HepG2 (cell line): ENCODE results near the gene GGACT. TPM values are rescaled to one million over a fixed set of nuclear protein-coding genes. Genes with fewer than 3 reads are reported as not detected.

Experiments used
- ATAC-seq: fragments of 200-7000 bp; cut with Tn5 transposase; 3 replicates; pipeline ENCODE4 v1.9.1; 2020; ENCODE audit warnings: mild to moderate bottlenecking, moderate library complexity
- BruUV-seq: library from RNA; stranded (reverse); fragments of 400-500 nt; replicated peaks from 2 replicates; lab custom pipeline; 2021; lab: Mats Ljungman, UMichigan
- CTCF ChIA-PET: fragments of 300-600 bp; formaldehyde crosslinking; extraction: SDS; loops from one replicate; lab custom pipeline; 2021; ENCODE audit warnings: low total read pairs, inconsistent platforms, low intra/inter-chr PET ratio; lab: Yijun Ruan, JAX
- POLR2A ChIA-PET: fragments of 350-600 bp; sonication (Branson Sonifier 250); formaldehyde crosslinking; loops from one replicate; lab custom pipeline; 2020; ENCODE audit warnings: antibody characterized with exemption, inconsistent platforms; lab: Yijun Ruan, JAX
- DNase-seq: peaks from one replicate; pipeline ENCODE4 v3.0.0-alpha.2; 2015; ENCODE audit warnings: low spot score
- FAIRE-seq: peaks from 3 replicates; lab custom pipeline; 2011; peaks lifted over from hg19 to GRCh38; lab: Jason Lieb, UNC
- H2AFZ ChIP-seq: one replicate; pipeline ENCODE4 v1.6.1; 2011; ENCODE audit warnings: low read length, inconsistent platforms
- H3K27ac ChIP-seq: fragments of 300-600 bp; 3 replicates; pipeline ENCODE4 v1.8.0; 2011; ENCODE audit warnings: mixed run types, mild to moderate bottlenecking, mixed read lengths, low read length, inconsistent platforms; ENCODE audit not compliant: insufficient read depth; ENCODE audit errors: extremely low read length
- H3K27me3 ChIP-seq, 2 experiments: fragments of 200-600 bp in 1 of 2; 2 replicates in 1 of 2; 3 replicates in 1 of 2; pipeline versions ENCODE4 v1.6.0 to v1.8.0; 2011; ENCODE audit warnings: low read length in 2 of 2, mild to moderate bottlenecking in 2 of 2, moderate library complexity in 2 of 2, inconsistent platforms in 1 of 2; ENCODE audit not compliant: insufficient read depth in 2 of 2, control insufficient read depth in 1 of 2
- H3K36me3 ChIP-seq, 2 experiments: fragments of 200-600 bp in 1 of 2; replicated peaks in 1 of 2; 2 replicates in 1 of 2; 3 replicates in 1 of 2; pipeline versions ENCODE4 v1.5.1 to v1.8.0; 2011; ENCODE audit warnings: low read length in 2 of 2, inconsistent platforms in 1 of 2; ENCODE audit not compliant: insufficient read depth in 2 of 2, control insufficient read depth in 1 of 2
- H3K4me1 ChIP-seq: 2 replicates; pipeline ENCODE4 v1.5.1; 2012; ENCODE audit warnings: low read length, inconsistent platforms; ENCODE audit not compliant: insufficient read depth
- H3K4me2 ChIP-seq: 2 replicates; pipeline ENCODE4 v1.6.0; 2011; ENCODE audit warnings: low read depth, low read length, inconsistent platforms
- H3K4me3 ChIP-seq, 3 experiments: fragments of 200-600 bp in 1 of 3; sonication (generic), shearing (Covaris generic) in 1 of 3; replicated peaks in 1 of 3; 2 replicates each; pipeline ENCODE4 v1.5.1; 2011 to 2016; ENCODE audit warnings: low read length in 3 of 3, inconsistent platforms in 2 of 3, low read depth in 2 of 3, mild to moderate bottlenecking in 2 of 3, control low read depth in 1 of 3, mixed read lengths in 1 of 3; ENCODE audit not compliant: insufficient read depth in 1 of 3
- H3K79me2 ChIP-seq: one replicate; pipeline ENCODE4 v1.6.1; 2011; ENCODE audit warnings: low read length, inconsistent platforms; ENCODE audit not compliant: insufficient read depth
- H3K9ac ChIP-seq: 2 replicates; pipeline ENCODE4 v1.6.0; 2011; ENCODE audit warnings: mild to moderate bottlenecking, low read depth, low read length, inconsistent platforms; ENCODE audit not compliant: insufficient read depth
- H3K9me3 ChIP-seq: 2 replicates; pipeline ENCODE4 v1.5.1; 2012; ENCODE audit warnings: mild to moderate bottlenecking, low read length
- H4K20me1 ChIP-seq: 2 replicates; pipeline ENCODE4 v1.6.0; 2011; ENCODE audit warnings: inconsistent platforms, mild to moderate bottlenecking, low read length, moderate library complexity; ENCODE audit not compliant: insufficient read depth
- CERS6 ChIP-seq: sonication (generic); formaldehyde crosslinking; IDR thresholded peaks from 2 replicates; pipeline ENCODE4 v1.5.0; 2020; ENCODE audit warnings: missing genetic modification reagents
- HOXA9 ChIP-seq: sonication (generic); formaldehyde crosslinking; IDR thresholded peaks from 2 replicates; pipeline ENCODE4 v1.8.1; 2022; ENCODE audit warnings: missing genetic modification reagents, mild to moderate bottlenecking, moderate library complexity, borderline replicate concordance
- NONO ChIP-seq, 2 experiments: fragments of 450-650 bp in 1 of 2; sonication (generic) in 1 of 2; formaldehyde crosslinking in 1 of 2; IDR thresholded peaks in 1 of 2; conservative IDR thresholded peaks in 1 of 2; 2 replicates each; pipeline versions ENCODE4 v1.6.1 to v1.8.0; 2017 to 2022; ENCODE audit warnings: mild to moderate bottlenecking in 1 of 2, missing genetic modification reagents in 1 of 2, moderate library complexity in 1 of 2
- POLR2A ChIP-seq, 2 experiments: IDR thresholded peaks; 2 replicates each; pipeline ENCODE4 v1.6.1; 2011; ENCODE audit warnings: low read depth in 2 of 2, low read length in 2 of 2, mild to moderate bottlenecking in 1 of 2, moderate library complexity in 1 of 2; ENCODE audit not compliant: insufficient read depth in 1 of 2
- RCOR2 ChIP-seq: IDR thresholded peaks from 2 replicates; pipeline ENCODE4 v1.6.1; 2016; ENCODE audit warnings: missing biosample characterization, missing genetic modification reagents
- SSRP1 ChIP-seq: IDR thresholded peaks from 2 replicates; pipeline ENCODE4 v1.6.1; 2016; ENCODE audit warnings: control low read depth
- TP53 ChIP-seq: sonication (generic); formaldehyde crosslinking; conservative IDR thresholded peaks from 2 replicates; pipeline ENCODE4 v1.4.0; 2020; ENCODE audit warnings: missing genetic modification reagents
- ZNF124 ChIP-seq: sonication (generic); formaldehyde crosslinking; IDR thresholded peaks from 2 replicates; pipeline ENCODE4 v1.4.0; 2020; ENCODE audit warnings: missing genetic modification reagents
- ZNF281 ChIP-seq: sonication (generic); formaldehyde crosslinking; IDR thresholded peaks from 2 replicates; pipeline ENCODE4 v1.4.0; 2020; ENCODE audit warnings: missing genetic modification reagents, borderline replicate concordance
- ZNF484 ChIP-seq: sonication (generic); formaldehyde crosslinking; IDR thresholded peaks from 2 replicates; pipeline ENCODE4 v1.5.1; 2020; ENCODE audit warnings: mild to moderate bottlenecking, low read depth, missing genetic modification reagents, borderline replicate concordance
- ZNF562 ChIP-seq: sonication (generic); formaldehyde crosslinking; IDR thresholded peaks from 2 replicates; pipeline ENCODE4 v1.8.0; 2022; ENCODE audit warnings: missing genetic modification reagents, borderline replicate concordance
- WGBS: methylation state at CpG from one replicate; pipeline ENCODE4 v1.1.6; 2017; ENCODE audit warnings: low lambda C conversion rate; 5-methylcytosine and 5-hydroxymethylcytosine counted together
- in situ Hi-C: cut with HindIII; loops from 2 replicates; pipeline ENCODE4 v1.10.0; 2017; ENCODE audit warnings: low pct_unique_long_range_greater_than_20kb; ENCODE audit not compliant: extremely low pct_ligation_motif_present
- intact Hi-C: fragments of 100-400 bp; cut with micrococcal nuclease; formaldehyde crosslinking; loops from one replicate; pipeline ENCODE4 v1.10.0; 2022; ENCODE audit not compliant: unreplicated experiment
- polyA plus RNA-seq, 8 experiments: library from polyadenylated mRNA; depleted of rRNA in 3 of 8; stranded (reverse) in 7 of 8; unstranded in 1 of 8; fragments of >200 nt; fragmentation: Illumina TruSeq in 4 of 8; extraction: Trizol in 4 of 8; gene quantifications; 2 replicates each; pipeline versions ENCODE4 v1.2.1 to v1.2.3, GENCODE V29; 2011 to 2016; ENCODE audit warnings: low read depth in 4 of 8, missing spikeins in 1 of 8, mixed read lengths in 1 of 8; ENCODE audit not compliant: insufficient read depth in 1 of 8
- total RNA-seq, 5 experiments: library from RNA; depleted of rRNA; stranded (reverse); fragments of >200 nt; fragmentation: Illumina TruSeq; extraction: Trizol; gene quantifications; 2 replicates each; pipeline ENCODE4 v1.2.3, GENCODE V29; 2016; ENCODE audit warnings: low read depth in 1 of 5

Gene GGACT
- total and polyA plus RNA-seq, 2 of the 13 experiments (the other 11 are each of a cell fraction or from before 2014, with no cell fraction given): 1.7 to 1.9 TPM

- H3K27ac ChIP-seq: no peak overlapping the region
- no peaks in the 10 kb centered on the region for H3K27me3 ChIP-seq
- intact Hi-C loops (no loop called here), in situ Hi-C loops (no loop called here)
- no peak overlapping the region for H3K4me3 ChIP-seq
- H3K4me1 ChIP-seq: no peaks in the 10 kb centered on the region
- no peak overlapping the region for H3K4me2 ChIP-seq
- no peaks in the 10 kb centered on the region for H4K20me1 ChIP-seq
- no peaks in the 10 kb centered on the region for H3K9me3 ChIP-seq
- FAIRE-seq: no peak
- ChIA-PET POLR2A (no interaction called here), CTCF (no interaction called here)
- no TSS peak for BruUV-seq
- 97% methylated on average over 6 of the region's 6 CpGs for WGBS
- TF ChIP-seq CERS6 (CRISPR knock-in tag): no peak
- no peak for TF ChIP-seq ZNF562 (CRISPR knock-in tag)
- no peak for TF ChIP-seq TP53 (CRISPR knock-in tag)
- no peak for TF ChIP-seq ZNF281 (CRISPR knock-in tag)
- no peak for TF ChIP-seq ZNF484 (CRISPR knock-in tag)
- no peak for TF ChIP-seq RCOR2 (CRISPR knock-in tag)
- no peak for TF ChIP-seq POLR2A (IDR thresholded peaks at IDR 0.05; ENCODE audit: insufficient read depth in 1 of 2, low read depth in 2 of 2, low read length in 2 of 2)
- no peak for TF ChIP-seq SSRP1 (CRISPR knock-in tag)
- no peak for TF ChIP-seq NONO (IDR thresholded peaks at IDR 0.05)
- TF ChIP-seq NONO (CRISPR knock-in tag; conservative IDR thresholded peaks at IDR 0.05): no peak
- no peak for TF ChIP-seq ZNF124
- TF ChIP-seq HOXA9 (CRISPR knock-in tag): no peak
- no peak for ATAC-seq
- no peaks in the 10 kb centered on the region for H3K36me3 ChIP-seq
- no peaks in the 10 kb centered on the region for H3K79me2 ChIP-seq
- H2AFZ ChIP-seq: no peak overlapping the region
- DNase-seq: no peak
- H3K9ac ChIP-seq: no peak overlapping the region
Observed at GRCh38 chr13:100483139-100483538, 105.5 kb downstream of the GGACT start.
